ENCODE results near the gene DCD.
"Not testable (repeated sequence)": the region's sequence is repeated elsewhere in the genome, so short reads cannot be mapped to it uniquely, and the experiment has no call there.

The DCD gene

GRCh38 chr12:54650889-54651288 is 2.7 kb upstream of the DCD start:
- no peak for DNase-seq

- no peak for DNase-seq
Measured at GRCh38 chr12:54650409-54650808, 2.2 kb upstream of the DCD start.

- no peak for DNase-seq
Measured at GRCh38 chr12:54649825-54650224, 1.7 kb upstream of the DCD start.

DNA sequence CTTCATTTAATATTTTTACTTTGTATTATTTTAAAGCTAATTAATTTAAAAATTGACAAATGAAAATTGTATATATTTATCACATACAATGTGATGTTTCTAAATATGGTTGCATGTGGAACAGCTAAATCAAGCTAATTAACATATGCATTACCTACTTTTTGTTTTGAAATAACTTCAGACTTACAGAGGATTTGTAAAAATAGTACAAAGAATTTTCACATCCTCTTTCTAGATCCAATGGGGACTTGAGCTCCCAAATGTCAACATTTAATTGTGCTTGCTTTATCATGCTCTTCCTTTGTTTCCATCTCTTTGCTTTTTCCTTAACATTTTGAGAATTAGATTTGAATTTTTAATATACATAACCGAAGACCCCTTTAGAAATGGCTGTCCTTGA is 6.6 kb downstream of the DCD start:
- DNase-seq: no peak

DNA sequence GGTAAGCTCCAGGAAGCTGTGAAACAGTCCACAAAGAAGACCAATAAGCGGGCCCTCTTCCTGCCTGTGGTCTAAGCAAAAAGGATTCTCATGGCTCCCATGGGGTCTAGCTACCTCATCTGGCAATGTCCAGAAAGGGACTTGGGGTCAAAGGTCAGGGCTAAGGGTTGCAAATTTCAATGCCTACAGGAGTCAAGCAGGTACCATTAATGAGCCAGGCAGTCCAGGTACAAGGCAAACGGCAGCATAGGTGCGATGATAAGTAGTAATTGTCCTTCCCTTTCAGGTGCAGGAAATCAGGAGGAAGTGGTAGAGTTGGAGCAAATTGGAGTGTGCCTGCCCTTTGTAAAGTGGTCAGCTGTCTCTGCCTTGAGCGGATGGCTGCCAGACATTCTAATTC is 7.1 kb downstream of the DCD start:
- no peak for DNase-seq

DNA sequence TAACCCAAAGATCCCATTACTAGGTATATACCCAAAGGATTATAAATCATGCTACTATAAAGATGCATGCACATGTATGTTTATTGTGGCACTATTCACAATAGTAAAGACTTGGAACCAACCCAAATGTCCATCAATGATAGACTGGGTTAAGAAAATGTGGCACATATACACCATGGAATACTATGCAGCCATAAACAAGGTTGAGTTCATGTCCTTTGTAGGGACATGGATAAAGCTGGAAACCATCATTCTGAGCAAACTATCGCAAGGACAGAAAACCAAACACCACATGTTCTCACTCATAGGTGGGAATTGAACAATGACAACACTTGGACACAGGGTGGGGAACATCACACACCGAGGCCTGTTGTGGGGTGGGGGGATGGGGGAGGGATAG is 9.1 kb downstream of the DCD start:
- not testable (repeated sequence) for DNase-seq

DNA sequence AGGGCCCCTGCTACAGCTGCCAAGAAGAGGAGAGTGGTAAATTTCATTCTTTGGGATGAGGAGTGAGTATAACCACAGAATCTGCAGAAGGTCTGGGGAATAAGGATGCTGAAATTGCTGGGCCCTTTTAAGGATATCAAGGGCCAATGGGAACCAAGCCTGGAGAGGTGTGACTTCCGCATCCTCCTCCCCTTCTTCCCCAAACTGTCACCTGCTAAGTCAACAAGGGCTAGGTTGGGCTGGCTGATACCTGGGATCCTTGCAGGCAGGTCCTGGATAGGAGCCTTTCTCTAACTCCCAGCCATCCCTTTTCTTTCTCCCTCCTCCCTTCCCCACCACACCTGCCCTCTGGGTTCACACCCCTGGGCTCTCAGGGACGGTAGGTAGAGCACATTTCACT is 13.4 kb downstream of the DCD start, which contains the start of gene LACRT:
Gene LACRT (minus strand): TSS at position 101 of the 400 bp plus-strand sequence. CDS start 54 bp downstream, at position 47.
- no peak for DNase-seq

DNA sequence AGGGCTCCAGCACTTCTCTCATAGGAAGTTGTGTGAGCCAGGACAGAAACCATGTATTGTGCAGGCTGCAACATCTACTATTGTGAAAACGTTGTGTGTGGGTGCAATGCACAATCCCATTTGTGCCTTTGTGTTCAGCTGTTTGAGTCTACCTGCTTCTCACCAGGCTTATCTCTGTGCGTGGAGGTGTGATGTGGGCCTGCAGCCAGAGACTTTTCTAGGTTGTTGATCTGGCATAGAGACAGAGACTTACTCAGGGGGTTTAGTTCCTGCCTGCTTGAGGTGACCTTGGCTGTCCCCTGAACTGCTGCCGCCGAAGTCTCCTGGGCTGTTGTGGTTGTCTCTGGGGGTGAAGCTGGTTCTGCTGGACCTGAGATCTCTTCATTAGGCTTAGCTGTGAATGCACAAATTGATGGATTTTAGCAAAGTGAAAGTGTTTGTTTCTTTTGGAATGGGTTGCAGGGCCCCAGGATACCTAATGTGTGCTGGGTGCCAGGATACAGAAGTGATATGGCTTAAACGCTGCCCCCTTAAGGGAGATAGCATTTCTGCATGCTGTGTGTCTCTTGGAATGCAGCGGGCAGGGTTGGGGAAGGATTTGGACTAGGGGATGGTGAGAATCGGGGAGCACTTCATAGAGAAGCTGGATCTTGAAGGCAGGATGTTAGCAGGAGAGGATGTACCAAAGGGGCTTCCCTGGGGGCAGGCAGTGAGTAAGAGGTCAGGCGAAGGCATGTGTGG is 16.0 kb downstream of the DCD start:
- DNase-seq: no peak

- no peak for DNase-seq
Measured at GRCh38 chr12:54631551-54631950, 16.6 kb downstream of the DCD start.

DNA sequence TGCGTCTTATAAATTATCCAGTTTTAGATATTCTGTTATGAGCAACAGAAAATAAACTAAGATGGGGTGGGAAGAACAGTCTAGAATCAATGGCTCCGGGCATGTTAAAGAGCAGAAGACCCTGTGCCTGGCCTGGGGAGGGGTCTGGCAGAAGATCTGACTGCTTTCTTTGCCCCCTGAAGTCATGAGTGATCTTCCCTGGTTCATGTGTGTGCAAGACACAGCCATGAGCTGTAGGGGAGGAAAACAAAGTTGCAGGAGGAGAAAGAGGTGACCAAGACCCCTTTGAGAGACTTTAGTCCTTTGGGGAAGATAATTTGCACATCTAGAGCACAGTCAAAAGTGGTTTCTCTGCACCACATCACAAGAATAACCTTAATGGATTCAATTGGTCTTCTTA is 18.2 kb downstream of the DCD start:
- no peak for DNase-seq

- no peak for DNase-seq
Measured at GRCh38 chr12:54628186-54628846, 19.8 kb downstream of the DCD start.

- no peak for DNase-seq
Measured at GRCh38 chr12:54627304-54627703, 20.9 kb downstream of the DCD start.

DNA sequence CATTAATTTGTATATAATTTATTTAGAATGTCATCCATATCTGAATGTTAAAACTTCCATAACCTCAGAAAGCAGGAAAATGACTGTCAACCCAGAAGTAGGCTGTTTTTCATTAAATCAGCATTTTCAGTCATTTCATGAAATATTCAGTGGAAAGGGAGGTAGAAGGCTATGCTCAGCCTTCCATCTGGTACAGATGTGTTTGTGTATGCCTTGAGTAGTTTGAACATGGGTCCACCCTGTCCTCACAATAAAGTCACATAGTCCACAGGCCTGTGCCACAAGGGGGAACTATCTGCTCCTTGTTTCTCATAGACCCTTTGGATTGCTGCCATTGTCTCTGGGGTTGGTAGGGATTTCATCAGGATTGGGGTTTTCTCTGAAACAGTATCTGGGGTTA is 22.6 kb downstream of the DCD start:
- no peak for DNase-seq

DNA sequence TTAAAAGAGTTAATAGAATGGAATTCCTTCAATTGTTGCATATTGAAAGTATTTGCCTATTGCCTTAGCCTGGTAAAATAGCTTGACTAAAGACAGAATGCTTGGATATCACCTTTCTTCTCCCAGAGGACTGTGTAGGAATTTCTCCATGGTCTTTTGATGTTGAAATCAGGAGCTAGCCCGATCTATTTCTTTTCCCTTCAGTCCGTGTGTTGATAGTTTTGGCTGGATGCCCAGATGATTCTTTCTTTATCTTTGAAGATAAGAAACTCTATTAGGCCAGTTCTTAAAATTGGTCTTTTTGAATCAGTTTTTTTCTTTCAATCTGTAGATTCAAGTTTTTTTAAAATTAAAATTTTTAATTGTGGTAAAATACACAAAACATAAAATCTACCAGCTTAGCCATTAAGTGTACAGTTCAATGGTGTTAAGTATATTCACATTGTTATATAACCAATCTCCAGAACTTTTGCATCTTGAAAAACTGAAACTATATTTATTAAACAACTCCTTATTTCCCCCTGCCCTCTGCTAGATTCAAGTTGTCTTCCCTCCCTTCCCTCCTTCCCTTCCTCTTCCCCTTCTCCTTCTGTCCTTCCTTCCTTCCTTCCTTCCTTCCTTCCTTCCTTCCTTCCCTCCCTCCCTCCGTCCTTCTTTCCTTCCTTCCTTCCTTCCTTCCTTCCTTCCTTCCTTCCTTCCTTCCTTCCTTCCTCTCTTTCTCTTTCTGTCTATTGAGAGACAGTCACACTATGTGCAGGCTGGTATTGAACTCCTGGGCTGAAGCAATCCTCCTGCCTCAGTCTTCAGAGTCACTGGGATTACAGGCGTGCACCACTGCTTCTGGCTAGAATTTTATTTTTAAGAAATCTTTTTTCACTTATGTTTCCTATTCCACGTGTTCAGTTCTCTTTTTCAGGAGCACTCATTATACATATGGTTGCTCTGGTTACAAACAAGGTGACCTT is 23.6 kb downstream of the DCD start:
- DNase-seq: no peak

GRCh38 chr12:54622463-54623183 is 25.5 kb downstream of the DCD start:
- no peak for DNase-seq

GRCh38 chr12:54616933-54617680 is 31.1 kb downstream of the DCD start:
- DNase-seq: no peak

DNA sequence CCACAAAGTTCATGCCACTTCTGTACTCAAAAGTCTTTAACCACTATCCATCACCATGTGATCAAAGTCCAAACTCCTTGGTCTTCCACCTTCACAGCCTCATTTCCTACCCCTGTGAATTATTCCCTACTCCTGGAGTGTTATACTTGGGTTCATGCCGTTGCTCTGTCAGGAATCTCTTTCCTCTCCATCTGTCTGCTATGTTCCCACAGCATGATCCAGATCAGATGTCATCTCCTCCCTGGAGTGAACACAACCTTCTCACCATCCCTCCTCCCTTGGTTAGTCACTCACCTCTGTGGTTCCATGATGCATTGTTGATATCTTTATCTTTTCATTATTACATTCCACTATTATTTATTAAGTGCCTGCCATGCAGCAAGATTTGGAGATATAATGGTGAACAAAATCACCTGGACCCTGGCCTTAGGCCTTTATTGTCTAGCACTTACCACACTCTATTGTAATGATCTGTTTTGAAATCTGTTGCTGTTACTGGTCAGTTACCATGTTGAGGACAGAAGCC is 35.9 kb downstream of the DCD start:
- no peak for DNase-seq

GRCh38 chr12:54611715-54612149 is 36.4 kb downstream of the DCD start:
- no peak for DNase-seq

GRCh38 chr12:54608769-54609168 is 39.4 kb downstream of the DCD start:
- DNase-seq: no peak

DNA sequence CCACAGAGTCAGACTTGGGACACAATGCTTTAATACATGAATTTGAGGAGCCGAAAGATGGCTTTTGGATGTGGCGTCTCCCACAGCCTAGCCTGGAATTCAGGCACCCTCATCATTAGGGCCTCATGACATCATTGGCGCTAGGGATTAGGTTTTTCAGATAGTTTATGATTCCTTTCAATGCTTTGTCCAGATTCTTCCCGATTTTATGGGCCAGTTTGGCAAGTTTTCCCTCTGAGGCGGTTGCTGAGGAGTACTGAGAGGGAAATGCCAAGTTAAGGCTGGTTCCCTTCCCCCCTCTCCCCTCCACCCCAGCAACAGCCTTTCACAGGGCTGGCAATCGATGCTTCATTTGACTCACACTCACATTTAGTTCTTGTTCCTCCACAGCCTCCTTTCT is 40.0 kb downstream of the DCD start:
- no peak for DNase-seq

DNA sequence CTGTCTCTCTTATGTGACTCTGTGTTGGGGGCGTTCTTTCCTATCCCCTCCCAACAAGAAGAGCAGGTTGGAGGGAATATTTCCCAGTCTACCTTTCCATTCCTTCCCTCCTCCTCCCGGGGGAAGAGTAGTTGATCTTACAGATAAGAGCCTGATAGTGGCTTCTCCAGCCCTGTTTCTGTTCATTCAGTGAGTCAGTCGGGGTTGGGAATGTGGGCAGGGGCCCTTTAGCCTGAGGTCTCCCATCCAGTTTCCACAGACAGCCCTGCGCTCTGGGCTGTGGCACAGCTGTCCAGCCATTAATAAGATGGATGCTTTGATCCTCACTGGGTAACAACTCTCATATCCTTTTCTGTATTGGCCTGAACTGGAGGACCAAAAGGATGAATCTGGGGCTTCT is 41.6 kb downstream of the DCD start:
- DNase-seq: no peak

Measured in DMS79 (cell line).